WTC11 (cell line): ENCODE results near the gene MMP24. TPM values are rescaled to one million over a fixed set of nuclear protein-coding genes. Genes with fewer than 3 reads are reported as not detected.

Experiments
- ATAC-seq: fragments of 200-7000 bp; cut with Tn5 transposase; 2 replicates; pipeline ENCODE4 v1.10.0; 2021; ENCODE audit warnings: mild to moderate bottlenecking, moderate library complexity
- CTCF ChIA-PET: fragments of 300-600 bp; sonication (Branson Sonifier 250); formaldehyde crosslinking; loops from one replicate; lab custom pipeline; 2021; ENCODE audit warnings: antibody characterized with exemption; lab: Charles Lee
- POLR2A ChIA-PET: fragments of 350-600 bp; sonication (Branson Sonifier 250); formaldehyde crosslinking; loops from one replicate; lab custom pipeline; 2021; ENCODE audit warnings: antibody characterized with exemption; lab: Charles Lee
- DNase-seq: peaks from one replicate; pipeline ENCODE4 v3.0.0; 2021; ENCODE audit warnings: low spot score
- H3K27ac Mint-ChIP-seq: 2 replicates; pipeline ENCODE4 v1.8.0; 2021; ENCODE audit warnings: mixed read lengths
- H3K27me3 Mint-ChIP-seq: 2 replicates; pipeline ENCODE4 v1.8.0; 2021; ENCODE audit warnings: low read depth, mild to moderate bottlenecking, moderate library complexity, mixed read lengths
- H3K36me3 Mint-ChIP-seq: 2 replicates; pipeline ENCODE4 v1.8.0; 2021; ENCODE audit warnings: mixed read lengths
- H3K4me1 Mint-ChIP-seq: 2 replicates; pipeline ENCODE4 v1.8.0; 2022; ENCODE audit warnings: mixed read lengths
- H3K4me3 Mint-ChIP-seq: 2 replicates; pipeline ENCODE4 v1.8.0; 2021; ENCODE audit warnings: mild to moderate bottlenecking, moderate library complexity, mixed read lengths
- H3K9me3 Mint-ChIP-seq: 2 replicates; pipeline ENCODE4 v1.8.0; 2021; ENCODE audit warnings: mixed read lengths
- CBFB ChIP-seq: sonication (generic); formaldehyde crosslinking; IDR thresholded peaks from 2 replicates; pipeline ENCODE4 v1.8.1; 2022; ENCODE audit warnings: mild to moderate bottlenecking, low read depth, missing genetic modification reagents
- ESRRA ChIP-seq: sonication (generic); formaldehyde crosslinking; IDR thresholded peaks from 2 replicates; pipeline ENCODE4 v1.8.1; 2022; ENCODE audit warnings: mild to moderate bottlenecking, missing genetic modification reagents, borderline replicate concordance
- GABPB1 ChIP-seq: sonication (generic); formaldehyde crosslinking; IDR thresholded peaks from 2 replicates; pipeline ENCODE4 v1.8.1; 2023; ENCODE audit warnings: mild to moderate bottlenecking, missing genetic modification reagents
- JUN ChIP-seq: sonication (generic); formaldehyde crosslinking; IDR thresholded peaks from 2 replicates; pipeline ENCODE4 v1.8.0; 2023; ENCODE audit warnings: mild to moderate bottlenecking, missing genetic modification reagents
- MXD4 ChIP-seq: fragments of 250-450 bp; sonication (Bioruptor Pico); IDR thresholded peaks from 2 replicates; pipeline ENCODE4 v1.8.0; 2021; ENCODE audit warnings: mild to moderate bottlenecking, moderate library complexity, borderline replicate concordance
- MYBL2 ChIP-seq: sonication (generic); formaldehyde crosslinking; IDR thresholded peaks from 2 replicates; pipeline ENCODE4 v1.8.1; 2023; ENCODE audit warnings: mild to moderate bottlenecking, moderate library complexity, missing genetic modification reagents
- NFYB ChIP-seq: sonication (generic); formaldehyde crosslinking; conservative IDR thresholded peaks from 2 replicates; pipeline ENCODE4 v1.8.0; 2022; ENCODE audit warnings: low read depth, missing genetic modification reagents
- NR3C1 ChIP-seq: sonication (generic); formaldehyde crosslinking; conservative IDR thresholded peaks from 2 replicates; pipeline ENCODE4 v1.8.1; 2023; ENCODE audit warnings: low read depth, mild to moderate bottlenecking, missing genetic modification reagents
- RORB ChIP-seq: fragments of 250-450 bp; sonication (Bioruptor Pico); IDR thresholded peaks from 2 replicates; pipeline ENCODE4 v1.9.0; 2021; ENCODE audit warnings: mild to moderate bottlenecking
- SMAD4 ChIP-seq: sonication (generic); formaldehyde crosslinking; IDR thresholded peaks from 2 replicates; pipeline ENCODE4 v1.8.0; 2022; ENCODE audit warnings: mild to moderate bottlenecking, missing genetic modification reagents
- ZNF219 ChIP-seq: sonication (generic); formaldehyde crosslinking; IDR thresholded peaks from 2 replicates; pipeline ENCODE4 v1.8.0; 2023; ENCODE audit warnings: missing genetic modification reagents, mild to moderate bottlenecking, borderline replicate concordance
- ZNF263 ChIP-seq: sonication (generic); formaldehyde crosslinking; IDR thresholded peaks from 2 replicates; pipeline ENCODE4 v1.8.1; 2022; ENCODE audit warnings: low read depth, mild to moderate bottlenecking, moderate library complexity, missing genetic modification reagents
- ZNF423 ChIP-seq: fragments of 250-450 bp; sonication (Bioruptor Pico); IDR thresholded peaks from 2 replicates; pipeline ENCODE4 v2.1.2; 2022; ENCODE audit warnings: mild to moderate bottlenecking, moderate library complexity
- total RNA-seq: library from RNA; stranded (reverse); gene quantifications from 3 replicates; pipeline ENCODE4 v1.2.3, GENCODE V29; 2021
- TF ChIP-seq, protein P1 (sequence below): sonication (generic); formaldehyde crosslinking; IDR thresholded peaks from 2 replicates; pipeline ENCODE4 v1.8.1; 2022; ENCODE audit warnings: mild to moderate bottlenecking, moderate library complexity, missing genetic modification reagents
- TF ChIP-seq, protein P2 (sequence below): sonication (generic); formaldehyde crosslinking; IDR thresholded peaks from 2 replicates; pipeline ENCODE4 v1.8.0; 2022; ENCODE audit warnings: missing genetic modification reagents
- TF ChIP-seq, protein P3 (sequence below): sonication (generic); formaldehyde crosslinking; IDR thresholded peaks from 2 replicates; pipeline ENCODE4 v1.8.1; 2023; ENCODE audit warnings: mild to moderate bottlenecking, missing genetic modification reagents
- TF ChIP-seq, protein P4 (sequence below): sonication (generic); formaldehyde crosslinking; IDR thresholded peaks from 2 replicates; pipeline ENCODE4 v1.8.0; 2022; ENCODE audit warnings: mild to moderate bottlenecking, missing genetic modification reagents
- TF ChIP-seq, protein P5 (sequence below): sonication (generic); formaldehyde crosslinking; IDR thresholded peaks from 2 replicates; pipeline ENCODE4 v1.8.1; 2023; ENCODE audit warnings: mild to moderate bottlenecking, missing genetic modification reagents, borderline replicate concordance

Gene MMP24
- total RNA-seq, 1 experiment from 2014 or later: 16.8 TPM

DNA sequence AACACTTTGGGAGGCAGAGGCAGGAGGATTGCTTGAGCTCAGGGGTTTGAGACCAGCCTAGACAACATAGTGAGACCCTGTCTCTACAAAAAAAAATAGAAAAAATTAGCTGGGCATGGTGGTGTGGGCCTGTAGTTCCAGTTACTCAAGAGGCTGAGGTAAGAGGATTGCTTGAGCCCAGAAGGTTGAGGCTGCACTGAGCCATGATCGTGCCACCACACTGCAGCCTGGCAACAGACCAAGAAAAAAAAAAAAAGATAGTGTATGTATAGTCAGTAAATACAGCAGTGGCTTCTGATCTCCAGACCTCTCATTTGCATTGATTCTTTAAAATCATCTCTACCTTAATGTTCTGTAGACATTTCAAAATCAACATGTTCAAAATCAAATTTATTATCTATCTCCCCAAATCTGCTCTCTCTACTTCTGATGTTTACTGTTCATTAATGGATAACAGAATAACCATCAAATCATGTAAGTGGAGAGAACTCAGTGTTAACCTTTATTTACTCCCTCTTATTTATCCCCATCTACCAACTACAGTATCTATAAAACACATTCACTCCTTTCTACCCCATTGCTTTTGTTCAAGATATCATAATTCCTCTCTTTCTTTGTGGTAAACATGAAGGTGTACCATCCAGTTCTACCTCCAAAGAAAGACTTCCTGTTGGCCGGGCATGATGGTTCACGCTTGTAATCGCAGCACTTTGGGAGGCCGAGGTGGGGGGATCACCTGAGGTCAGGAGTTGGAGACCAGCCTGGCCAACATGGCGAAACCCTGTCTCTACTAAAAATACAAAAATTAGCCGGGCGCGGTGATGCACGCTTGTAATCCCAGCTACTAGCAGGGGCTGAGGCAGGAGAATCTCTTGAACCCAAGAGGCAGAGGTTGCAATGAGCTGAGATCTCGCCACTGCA lies 46.9 kb upstream of the MMP24 start (continued):
- TF ChIP-seq, protein P1, sequence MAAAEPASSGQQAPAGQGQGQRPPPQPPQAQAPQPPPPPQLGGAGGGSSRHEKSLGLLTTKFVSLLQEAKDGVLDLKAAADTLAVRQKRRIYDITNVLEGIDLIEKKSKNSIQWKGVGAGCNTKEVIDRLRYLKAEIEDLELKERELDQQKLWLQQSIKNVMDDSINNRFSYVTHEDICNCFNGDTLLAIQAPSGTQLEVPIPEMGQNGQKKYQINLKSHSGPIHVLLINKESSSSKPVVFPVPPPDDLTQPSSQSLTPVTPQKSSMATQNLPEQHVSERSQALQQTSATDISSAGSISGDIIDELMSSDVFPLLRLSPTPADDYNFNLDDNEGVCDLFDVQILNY (CRISPR knock-in tag): no peak
- TF ChIP-seq, protein P2, sequence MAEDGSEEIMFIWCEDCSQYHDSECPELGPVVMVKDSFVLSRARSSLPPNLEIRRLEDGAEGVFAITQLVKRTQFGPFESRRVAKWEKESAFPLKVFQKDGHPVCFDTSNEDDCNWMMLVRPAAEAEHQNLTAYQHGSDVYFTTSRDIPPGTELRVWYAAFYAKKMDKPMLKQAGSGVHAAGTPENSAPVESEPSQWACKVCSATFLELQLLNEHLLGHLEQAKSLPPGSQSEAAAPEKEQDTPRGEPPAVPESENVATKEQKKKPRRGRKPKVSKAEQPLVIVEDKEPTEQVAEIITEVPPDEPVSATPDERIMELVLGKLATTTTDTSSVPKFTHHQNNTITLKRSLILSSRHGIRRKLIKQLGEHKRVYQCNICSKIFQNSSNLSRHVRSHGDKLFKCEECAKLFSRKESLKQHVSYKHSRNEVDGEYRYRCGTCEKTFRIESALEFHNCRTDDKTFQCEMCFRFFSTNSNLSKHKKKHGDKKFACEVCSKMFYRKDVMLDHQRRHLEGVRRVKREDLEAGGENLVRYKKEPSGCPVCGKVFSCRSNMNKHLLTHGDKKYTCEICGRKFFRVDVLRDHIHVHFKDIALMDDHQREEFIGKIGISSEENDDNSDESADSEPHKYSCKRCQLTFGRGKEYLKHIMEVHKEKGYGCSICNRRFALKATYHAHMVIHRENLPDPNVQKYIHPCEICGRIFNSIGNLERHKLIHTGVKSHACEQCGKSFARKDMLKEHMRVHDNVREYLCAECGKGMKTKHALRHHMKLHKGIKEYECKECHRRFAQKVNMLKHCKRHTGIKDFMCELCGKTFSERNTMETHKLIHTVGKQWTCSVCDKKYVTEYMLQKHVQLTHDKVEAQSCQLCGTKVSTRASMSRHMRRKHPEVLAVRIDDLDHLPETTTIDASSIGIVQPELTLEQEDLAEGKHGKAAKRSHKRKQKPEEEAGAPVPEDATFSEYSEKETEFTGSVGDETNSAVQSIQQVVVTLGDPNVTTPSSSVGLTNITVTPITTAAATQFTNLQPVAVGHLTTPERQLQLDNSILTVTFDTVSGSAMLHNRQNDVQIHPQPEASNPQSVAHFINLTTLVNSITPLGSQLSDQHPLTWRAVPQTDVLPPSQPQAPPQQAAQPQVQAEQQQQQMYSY (CRISPR knock-in tag): no peak
- no peak for TF ChIP-seq NFYB (CRISPR knock-in tag)
- no peak for TF ChIP-seq RORB
- TF ChIP-seq, protein P3, sequence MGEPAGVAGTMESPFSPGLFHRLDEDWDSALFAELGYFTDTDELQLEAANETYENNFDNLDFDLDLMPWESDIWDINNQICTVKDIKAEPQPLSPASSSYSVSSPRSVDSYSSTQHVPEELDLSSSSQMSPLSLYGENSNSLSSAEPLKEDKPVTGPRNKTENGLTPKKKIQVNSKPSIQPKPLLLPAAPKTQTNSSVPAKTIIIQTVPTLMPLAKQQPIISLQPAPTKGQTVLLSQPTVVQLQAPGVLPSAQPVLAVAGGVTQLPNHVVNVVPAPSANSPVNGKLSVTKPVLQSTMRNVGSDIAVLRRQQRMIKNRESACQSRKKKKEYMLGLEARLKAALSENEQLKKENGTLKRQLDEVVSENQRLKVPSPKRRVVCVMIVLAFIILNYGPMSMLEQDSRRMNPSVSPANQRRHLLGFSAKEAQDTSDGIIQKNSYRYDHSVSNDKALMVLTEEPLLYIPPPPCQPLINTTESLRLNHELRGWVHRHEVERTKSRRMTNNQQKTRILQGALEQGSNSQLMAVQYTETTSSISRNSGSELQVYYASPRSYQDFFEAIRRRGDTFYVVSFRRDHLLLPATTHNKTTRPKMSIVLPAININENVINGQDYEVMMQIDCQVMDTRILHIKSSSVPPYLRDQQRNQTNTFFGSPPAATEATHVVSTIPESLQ (CRISPR knock-in tag): no peak

DNA sequence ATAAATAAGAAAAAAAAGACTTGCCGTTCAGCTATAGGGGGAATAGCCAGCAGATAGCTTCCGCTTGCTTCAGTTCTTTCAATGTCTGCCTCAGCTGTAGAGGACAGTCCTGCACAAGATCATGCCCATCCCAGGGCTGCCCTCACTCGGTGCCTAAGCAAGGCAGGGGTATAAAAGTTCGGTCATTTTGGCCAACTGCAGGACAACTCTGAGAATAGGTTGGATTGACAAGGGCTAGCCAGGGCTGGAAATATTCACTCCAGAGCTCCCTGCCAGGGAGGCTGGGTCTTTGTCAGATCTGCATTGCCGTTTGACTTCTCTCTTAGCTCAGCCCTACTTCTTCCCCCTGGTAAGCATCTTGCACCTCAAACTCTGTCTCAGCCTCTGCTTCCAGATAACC lies 46.2 kb upstream of the MMP24 start:
- H3K27me3 Mint-ChIP-seq: no peaks in the 10 kb centered on the region; the same call in 1 of the 2 replicates
- POLR2A ChIA-PET: no interaction called here
- peaks cover 19% of the 10 kb centered on the region for H3K36me3 Mint-ChIP-seq
- H3K9me3 Mint-ChIP-seq: peaks cover 19% of the 10 kb centered on the region
- DNase-seq (no peak), ATAC-seq (no peak)
- no peak overlapping the region for H3K4me3 Mint-ChIP-seq
- peaks cover 4% of the 10 kb centered on the region for H3K4me1 Mint-ChIP-seq
- CTCF ChIA-PET: interaction anchor here (1.0 to 1.8 kb wide), 2 partner anchors 35 to 84 kb away, joined by 5 to 7 read pairs; no protein-coding TSS in a partner anchor
- TF ChIP-seq MXD4 (CRISPR knock-in tag) (no peak), GABPB1 (CRISPR knock-in tag) (no peak), CBFB (CRISPR knock-in tag) (no peak), ZNF263 (CRISPR knock-in tag) (no peak), NFYB (CRISPR knock-in tag) (no peak), JUN (CRISPR knock-in tag) (no peak), NR3C1 (no peak), ZNF423 (CRISPR knock-in tag) (no peak), ZNF219 (CRISPR knock-in tag) (no peak), MYBL2 (CRISPR knock-in tag) (no peak), ESRRA (CRISPR knock-in tag) (no peak), SMAD4 (no peak)
- TF ChIP-seq, protein P4, sequence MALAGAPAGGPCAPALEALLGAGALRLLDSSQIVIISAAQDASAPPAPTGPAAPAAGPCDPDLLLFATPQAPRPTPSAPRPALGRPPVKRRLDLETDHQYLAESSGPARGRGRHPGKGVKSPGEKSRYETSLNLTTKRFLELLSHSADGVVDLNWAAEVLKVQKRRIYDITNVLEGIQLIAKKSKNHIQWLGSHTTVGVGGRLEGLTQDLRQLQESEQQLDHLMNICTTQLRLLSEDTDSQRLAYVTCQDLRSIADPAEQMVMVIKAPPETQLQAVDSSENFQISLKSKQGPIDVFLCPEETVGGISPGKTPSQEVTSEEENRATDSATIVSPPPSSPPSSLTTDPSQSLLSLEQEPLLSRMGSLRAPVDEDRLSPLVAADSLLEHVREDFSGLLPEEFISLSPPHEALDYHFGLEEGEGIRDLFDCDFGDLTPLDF (CRISPR knock-in tag): no peak
- TF ChIP-seq, protein P5, sequence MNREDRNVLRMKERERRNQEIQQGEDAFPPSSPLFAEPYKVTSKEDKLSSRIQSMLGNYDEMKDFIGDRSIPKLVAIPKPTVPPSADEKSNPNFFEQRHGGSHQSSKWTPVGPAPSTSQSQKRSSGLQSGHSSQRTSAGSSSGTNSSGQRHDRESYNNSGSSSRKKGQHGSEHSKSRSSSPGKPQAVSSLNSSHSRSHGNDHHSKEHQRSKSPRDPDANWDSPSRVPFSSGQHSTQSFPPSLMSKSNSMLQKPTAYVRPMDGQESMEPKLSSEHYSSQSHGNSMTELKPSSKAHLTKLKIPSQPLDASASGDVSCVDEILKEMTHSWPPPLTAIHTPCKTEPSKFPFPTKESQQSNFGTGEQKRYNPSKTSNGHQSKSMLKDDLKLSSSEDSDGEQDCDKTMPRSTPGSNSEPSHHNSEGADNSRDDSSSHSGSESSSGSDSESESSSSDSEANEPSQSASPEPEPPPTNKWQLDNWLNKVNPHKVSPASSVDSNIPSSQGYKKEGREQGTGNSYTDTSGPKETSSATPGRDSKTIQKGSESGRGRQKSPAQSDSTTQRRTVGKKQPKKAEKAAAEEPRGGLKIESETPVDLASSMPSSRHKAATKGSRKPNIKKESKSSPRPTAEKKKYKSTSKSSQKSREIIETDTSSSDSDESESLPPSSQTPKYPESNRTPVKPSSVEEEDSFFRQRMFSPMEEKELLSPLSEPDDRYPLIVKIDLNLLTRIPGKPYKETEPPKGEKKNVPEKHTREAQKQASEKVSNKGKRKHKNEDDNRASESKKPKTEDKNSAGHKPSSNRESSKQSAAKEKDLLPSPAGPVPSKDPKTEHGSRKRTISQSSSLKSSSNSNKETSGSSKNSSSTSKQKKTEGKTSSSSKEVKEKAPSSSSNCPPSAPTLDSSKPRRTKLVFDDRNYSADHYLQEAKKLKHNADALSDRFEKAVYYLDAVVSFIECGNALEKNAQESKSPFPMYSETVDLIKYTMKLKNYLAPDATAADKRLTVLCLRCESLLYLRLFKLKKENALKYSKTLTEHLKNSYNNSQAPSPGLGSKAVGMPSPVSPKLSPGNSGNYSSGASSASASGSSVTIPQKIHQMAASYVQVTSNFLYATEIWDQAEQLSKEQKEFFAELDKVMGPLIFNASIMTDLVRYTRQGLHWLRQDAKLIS (CRISPR knock-in tag): no peak
- TF ChIP-seq, all 79 proteins: peak for 0
- H3K27ac Mint-ChIP-seq: no peak overlapping the region
